K562 (cell line): ENCODE data around the gene FUT8. TPM values are rescaled to one million over a fixed set of nuclear protein-coding genes. Genes with fewer than 3 reads are reported as not detected.

Experiments
- ATAC-seq: fragments of 200-7000 bp; cut with Tn5 transposase; 3 replicates; pipeline ENCODE4 v1.9.1; 2020; ENCODE audit warnings: moderate library complexity
- BruUV-seq: library from RNA; stranded (reverse); fragments of 400-500 nt; replicated peaks from 2 replicates; lab custom pipeline; 2021; lab: Mats Ljungman, UMichigan
- CTCF ChIA-PET: fragments of 300-600 bp; formaldehyde crosslinking; extraction: SDS; loops from one replicate; lab custom pipeline; 2021; ENCODE audit warnings: low intra/inter-chr PET ratio; lab: Yijun Ruan, JAX
- POLR2A ChIA-PET: fragments of 300-600, 350-650 bp; sonication (Branson Sonifier 250); formaldehyde crosslinking; extraction: SDS; loops from one replicate; lab custom pipeline; 2021; ENCODE audit warnings: antibody characterized with exemption, inconsistent platforms; lab: Yijun Ruan, JAX
- DNase-seq, 4 experiments: peaks; one replicate each; pipeline versions ENCODE4 v3.0.0 to v3.0.0-alpha.2; 2011 to 2018; ENCODE audit warnings: low spot score in 3 of 4, mixed read lengths in 3 of 4; ENCODE audit errors: extremely low read depth in 1 of 4
- FAIRE-seq: peaks from 2 replicates; lab custom pipeline; 2011; peaks lifted over from hg19 to GRCh38; lab: Jason Lieb, UNC
- H2AFZ ChIP-seq: 2 replicates; pipeline ENCODE4 v1.6.0; 2011; ENCODE audit warnings: low read depth, low read length, control low read depth, inconsistent platforms
- H3K27ac ChIP-seq: fragments of 200-600 bp; 3 replicates; pipeline ENCODE4 v1.8.0; 2011; ENCODE audit warnings: low read depth, mild to moderate bottlenecking, control low read depth, inconsistent platforms, low read length, moderate library complexity, mixed read lengths; ENCODE audit errors: extremely low read depth
- H3K27me3 ChIP-seq, 2 experiments: fragments of 300-600 bp in 1 of 2; 2 replicates in 1 of 2; 3 replicates in 1 of 2; pipeline versions ENCODE4 v1.6.0 to v1.8.0; 2011; ENCODE audit warnings: inconsistent platforms in 2 of 2, low read length in 2 of 2, mild to moderate bottlenecking in 1 of 2, mixed read lengths in 1 of 2, moderate library complexity in 1 of 2; ENCODE audit not compliant: control insufficient read depth in 2 of 2, insufficient read depth in 2 of 2
- H3K36me3 ChIP-seq: fragments of 300-600 bp; 3 replicates; pipeline ENCODE4 v1.8.0; 2011; ENCODE audit warnings: mild to moderate bottlenecking, low read length, inconsistent platforms; ENCODE audit not compliant: control insufficient read depth, insufficient read depth
- H3K4me1 ChIP-seq, 2 experiments: fragments of 200-600 bp in 1 of 2; replicated peaks in 1 of 2; 2 replicates in 1 of 2; 3 replicates in 1 of 2; pipeline versions ENCODE4 v1.5.1 to v1.8.0; 2011; ENCODE audit warnings: inconsistent platforms in 2 of 2, low read length in 2 of 2, mild to moderate bottlenecking in 1 of 2, mixed read lengths in 1 of 2, moderate library complexity in 1 of 2; ENCODE audit not compliant: control insufficient read depth in 2 of 2, insufficient read depth in 2 of 2
- H3K4me2 ChIP-seq: 2 replicates; pipeline ENCODE4 v1.6.1; 2011; ENCODE audit warnings: low read length, control low read depth, inconsistent platforms, mixed read lengths; ENCODE audit not compliant: insufficient read depth
- H3K4me3 ChIP-seq: fragments of 200-600 bp; sonication (generic), shearing (Covaris generic); 2 replicates; pipeline ENCODE4 v1.5.1; 2016; ENCODE audit warnings: control low read depth, inconsistent platforms
- H3K79me2 ChIP-seq: fragments of 200-600 bp; 3 replicates; pipeline ENCODE4 v1.8.0; 2011; ENCODE audit warnings: low read length, inconsistent platforms; ENCODE audit not compliant: control insufficient read depth, insufficient read depth
- H3K9ac ChIP-seq, 2 experiments: 2 replicates each; pipeline versions ENCODE4 v1.6.0 to v1.6.1; 2011; ENCODE audit warnings: low read depth in 2 of 2, low read length in 2 of 2, control low read depth in 1 of 2, inconsistent platforms in 1 of 2, mild to moderate bottlenecking in 1 of 2, mixed read lengths in 1 of 2; ENCODE audit not compliant: insufficient read depth in 1 of 2
- H3K9me1 ChIP-seq: one replicate; pipeline ENCODE4 v1.6.0; 2011; ENCODE audit warnings: inconsistent platforms, mild to moderate bottlenecking, low read length, moderate library complexity; ENCODE audit not compliant: control insufficient read depth, insufficient read depth
- H3K9me3 ChIP-seq: replicated peaks from 2 replicates; pipeline ENCODE4 v1.5.1; 2011; ENCODE audit warnings: low read depth, low read length, inconsistent platforms; ENCODE audit not compliant: control insufficient read depth, insufficient read depth
- H4K20me1 ChIP-seq: replicated peaks from 2 replicates; pipeline ENCODE4 v1.6.1; 2011; ENCODE audit warnings: low read length, inconsistent platforms, mixed read lengths; ENCODE audit not compliant: control insufficient read depth, insufficient read depth
- ADNP ChIP-seq: fragments of 200-800 bp; sonication (Bioruptor generic); IDR thresholded peaks from 2 replicates; pipeline ENCODE4 v1.6.1; 2016; ENCODE audit warnings: missing genetic modification characterization, missing compliant biosample characterization
- MAFK ChIP-seq: IDR thresholded peaks from 2 replicates; pipeline ENCODE4 v1.6.1; 2011; ENCODE audit warnings: low read length, improper control_type of control experiment
- PURB ChIP-seq: sonication (generic); formaldehyde crosslinking; IDR thresholded peaks from 2 replicates; pipeline ENCODE4 v1.9.0; 2021; ENCODE audit warnings: low read depth, mild to moderate bottlenecking, missing genetic modification reagents
- SLC30A9 ChIP-seq: fragments of 250-450 bp; sonication (Bioruptor Pico); IDR thresholded peaks from 2 replicates; pipeline ENCODE4 v1.8.0; 2022; ENCODE audit warnings: mild to moderate bottlenecking, moderate library complexity
- ZNF197 ChIP-seq: fragments of 200-800 bp; sonication (Bioruptor generic); IDR thresholded peaks from 2 replicates; pipeline ENCODE4 v1.6.1; 2016; ENCODE audit warnings: low read depth, missing genetic modification characterization, missing compliant biosample characterization
- WGBS: fragments of 100-300 bp; shearing (Covaris generic); methylation state at CpG from one replicate; pipeline ENCODE4 v1.1.6; 2016; ENCODE audit warnings: low coverage, mixed read lengths; ENCODE audit not compliant: insufficient coverage; ENCODE audit errors: missing lambda C conversion rate; 5-methylcytosine and 5-hydroxymethylcytosine counted together
- in situ Hi-C: fragments of 300-500 bp; cut with MboI; formaldehyde crosslinking; loops from 4 replicates; pipeline ENCODE4 v1.15.0; 2018; ENCODE audit warnings: inconsistent platforms, mixed read lengths
- intact Hi-C: fragments of 100-400 bp; cut with micrococcal nuclease; formaldehyde crosslinking; loops from 2 replicates; pipeline ENCODE4 v1.14.2; 2022
- polyA plus RNA-seq, 8 experiments: library from polyadenylated mRNA; depleted of rRNA in 4 of 8; stranded (reverse) in 5 of 8; unstranded in 3 of 8; fragments of >200 nt; fragmentation: Nextera tagmentation in 2 of 8; fragmentation: Illumina TruSeq in 1 of 8; extraction: Ambion mirVana in 2 of 8; extraction: Trizol in 1 of 8; gene quantifications; 2 replicates each; pipeline versions ENCODE4 v1.2.1 to v1.2.3, GENCODE V29; 2011 to 2014; ENCODE audit warnings: inconsistent platforms in 1 of 8, missing spikeins in 1 of 8
- total RNA-seq, 7 experiments: library from RNA; depleted of rRNA in 6 of 7; stranded (reverse); fragments of >200 nt in 6 of 7; fragmentation: Illumina TruSeq in 2 of 7; extraction: Trizol in 2 of 7; gene quantifications; 2 replicates each; pipeline versions ENCODE4 v1.2.1 to v1.2.3, GENCODE V29; 2011 to 2021; ENCODE audit warnings: low replicate concordance in 1 of 7
- TF ChIP-seq, protein P1 (sequence below): sonication (generic); formaldehyde crosslinking; IDR thresholded peaks from 2 replicates; pipeline ENCODE4 v1.8.0; 2023; ENCODE audit warnings: mild to moderate bottlenecking, missing genetic modification reagents
- TF ChIP-seq, protein P2 (sequence below): sonication (generic); formaldehyde crosslinking; IDR thresholded peaks from 2 replicates; pipeline ENCODE4 v1.8.1; 2022; ENCODE audit warnings: missing genetic modification reagents
- TF ChIP-seq, protein P3 (sequence below): fragments of 450-650 bp; formaldehyde crosslinking; IDR thresholded peaks from 2 replicates; pipeline ENCODE4 v1.4.0; 2022; ENCODE audit warnings: missing genetic modification characterization

The FUT8 gene
- total and polyA plus RNA-seq, 9 of the 15 experiments (the other 6 are each of a cell fraction or from before 2014, with no cell fraction given), result 4.1 to 15.2 (median 7.8) TPM

DNA sequence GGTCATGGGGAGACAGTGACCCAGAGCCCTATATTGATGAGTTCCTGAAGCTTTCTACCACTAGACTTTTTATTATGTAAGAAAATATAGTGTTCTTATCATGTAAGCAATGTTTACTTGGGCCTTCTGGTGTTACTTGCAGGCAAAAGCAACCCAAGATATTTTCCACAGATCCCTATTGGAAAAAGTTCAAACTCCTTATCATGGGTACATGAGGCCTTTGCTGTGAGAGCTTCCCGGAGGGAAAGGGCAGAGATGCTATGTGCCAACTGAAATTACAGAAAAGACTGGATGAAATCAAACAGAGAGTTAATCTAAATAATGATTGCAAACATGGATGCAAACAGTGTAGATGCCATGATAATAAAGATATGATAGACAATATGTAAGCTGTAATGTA lies 361.5 kb downstream of the FUT8 start:
- H3K9ac ChIP-seq, result no peak overlapping the region
- ATAC-seq (no peak), FAIRE-seq (no peak), DNase-seq (no peak)
- H3K4me1 ChIP-seq, result 0 out of 5 replicates have a peak, but pooled peaks cover 0 to 4% of the 10 kb centered on the region in 2 experiments
- H2AFZ ChIP-seq, result no peak overlapping the region
- H3K27me3 ChIP-seq, result peaks cover 0 to 3% of the 10 kb centered on the region in 2 experiments; a peak in 1 of 5 replicates
- no peaks in the 10 kb centered on the region for H3K36me3 ChIP-seq
- no peak overlapping the region for H3K27ac ChIP-seq
- H3K4me2 ChIP-seq, result no peak overlapping the region
- H3K9me1 ChIP-seq, result no peaks in the 10 kb centered on the region
- intact Hi-C loops, result no loop called here
- no peak overlapping the region for H3K4me3 ChIP-seq
- H3K9me3 ChIP-seq, result no peaks in the 10 kb centered on the region
- H3K79me2 ChIP-seq, result no peaks in the 10 kb centered on the region
- ChIA-PET CTCF (no interaction called here), POLR2A (no interaction called here)
- TF ChIP-seq PURB (CRISPR knock-in tag), result no peak
- no peak for TF ChIP-seq ADNP (tag)
- no peak for TF ChIP-seq MAFK
- TF ChIP-seq, protein P1, sequence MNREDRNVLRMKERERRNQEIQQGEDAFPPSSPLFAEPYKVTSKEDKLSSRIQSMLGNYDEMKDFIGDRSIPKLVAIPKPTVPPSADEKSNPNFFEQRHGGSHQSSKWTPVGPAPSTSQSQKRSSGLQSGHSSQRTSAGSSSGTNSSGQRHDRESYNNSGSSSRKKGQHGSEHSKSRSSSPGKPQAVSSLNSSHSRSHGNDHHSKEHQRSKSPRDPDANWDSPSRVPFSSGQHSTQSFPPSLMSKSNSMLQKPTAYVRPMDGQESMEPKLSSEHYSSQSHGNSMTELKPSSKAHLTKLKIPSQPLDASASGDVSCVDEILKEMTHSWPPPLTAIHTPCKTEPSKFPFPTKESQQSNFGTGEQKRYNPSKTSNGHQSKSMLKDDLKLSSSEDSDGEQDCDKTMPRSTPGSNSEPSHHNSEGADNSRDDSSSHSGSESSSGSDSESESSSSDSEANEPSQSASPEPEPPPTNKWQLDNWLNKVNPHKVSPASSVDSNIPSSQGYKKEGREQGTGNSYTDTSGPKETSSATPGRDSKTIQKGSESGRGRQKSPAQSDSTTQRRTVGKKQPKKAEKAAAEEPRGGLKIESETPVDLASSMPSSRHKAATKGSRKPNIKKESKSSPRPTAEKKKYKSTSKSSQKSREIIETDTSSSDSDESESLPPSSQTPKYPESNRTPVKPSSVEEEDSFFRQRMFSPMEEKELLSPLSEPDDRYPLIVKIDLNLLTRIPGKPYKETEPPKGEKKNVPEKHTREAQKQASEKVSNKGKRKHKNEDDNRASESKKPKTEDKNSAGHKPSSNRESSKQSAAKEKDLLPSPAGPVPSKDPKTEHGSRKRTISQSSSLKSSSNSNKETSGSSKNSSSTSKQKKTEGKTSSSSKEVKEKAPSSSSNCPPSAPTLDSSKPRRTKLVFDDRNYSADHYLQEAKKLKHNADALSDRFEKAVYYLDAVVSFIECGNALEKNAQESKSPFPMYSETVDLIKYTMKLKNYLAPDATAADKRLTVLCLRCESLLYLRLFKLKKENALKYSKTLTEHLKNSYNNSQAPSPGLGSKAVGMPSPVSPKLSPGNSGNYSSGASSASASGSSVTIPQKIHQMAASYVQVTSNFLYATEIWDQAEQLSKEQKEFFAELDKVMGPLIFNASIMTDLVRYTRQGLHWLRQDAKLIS (CRISPR knock-in tag), result no peak
- TF ChIP-seq, protein P2, sequence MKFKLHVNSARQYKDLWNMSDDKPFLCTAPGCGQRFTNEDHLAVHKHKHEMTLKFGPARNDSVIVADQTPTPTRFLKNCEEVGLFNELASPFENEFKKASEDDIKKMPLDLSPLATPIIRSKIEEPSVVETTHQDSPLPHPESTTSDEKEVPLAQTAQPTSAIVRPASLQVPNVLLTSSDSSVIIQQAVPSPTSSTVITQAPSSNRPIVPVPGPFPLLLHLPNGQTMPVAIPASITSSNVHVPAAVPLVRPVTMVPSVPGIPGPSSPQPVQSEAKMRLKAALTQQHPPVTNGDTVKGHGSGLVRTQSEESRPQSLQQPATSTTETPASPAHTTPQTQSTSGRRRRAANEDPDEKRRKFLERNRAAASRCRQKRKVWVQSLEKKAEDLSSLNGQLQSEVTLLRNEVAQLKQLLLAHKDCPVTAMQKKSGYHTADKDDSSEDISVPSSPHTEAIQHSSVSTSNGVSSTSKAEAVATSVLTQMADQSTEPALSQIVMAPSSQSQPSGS (CRISPR knock-in tag), result no peak
- no peak for TF ChIP-seq SLC30A9 (CRISPR knock-in tag)
- TF ChIP-seq ZNF197, result no peak
- TF ChIP-seq, protein P3, sequence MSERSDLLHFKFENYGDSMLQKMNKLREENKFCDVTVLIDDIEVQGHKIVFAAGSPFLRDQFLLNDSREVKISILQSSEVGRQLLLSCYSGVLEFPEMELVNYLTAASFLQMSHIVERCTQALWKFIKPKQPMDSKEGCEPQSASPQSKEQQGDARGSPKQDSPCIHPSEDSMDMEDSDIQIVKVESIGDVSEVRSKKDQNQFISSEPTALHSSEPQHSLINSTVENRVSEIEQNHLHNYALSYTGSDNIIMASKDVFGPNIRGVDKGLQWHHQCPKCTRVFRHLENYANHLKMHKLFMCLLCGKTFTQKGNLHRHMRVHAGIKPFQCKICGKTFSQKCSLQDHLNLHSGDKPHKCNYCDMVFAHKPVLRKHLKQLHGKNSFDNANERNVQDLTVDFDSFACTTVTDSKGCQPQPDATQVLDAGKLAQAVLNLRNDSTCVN (CRISPR knock-in tag), result no peak
- BruUV-seq, result no TSS peak
- in situ Hi-C loops, result no loop called here
- WGBS, result 0% methylated on average over 1 of the region's 1 CpG
- no peaks in the 10 kb centered on the region for H4K20me1 ChIP-seq
